OCI-LY1 (cell line): Measurements from ENCODE around the gene CCNC.

Experiments
- CTCF ChIP-seq: fragments of 200-600 bp; sonication (generic), shearing (Covaris generic); IDR thresholded peaks from 2 replicates; pipeline ENCODE4 v1.5.1; 2017; ENCODE audit warnings: mild to moderate bottlenecking, antibody characterized with exemption, low read length, moderate library complexity, mixed read lengths
- EZH2 ChIP-seq: fragments of 200-600 bp; sonication (generic), shearing (Covaris generic); IDR thresholded peaks from 2 replicates; pipeline ENCODE4 v1.8.0; 2017; ENCODE audit warnings: borderline replicate concordance, mixed run types, mild to moderate bottlenecking, antibody characterized with exemption, low read length, moderate library complexity, mixed read lengths

GRCh38 chr6:99604166-99605073 lies 36.0 kb upstream of the CCNC start:
- TF ChIP-seq EZH2 (no peak), CTCF (no peak)
